Measurements from ENCODE around the gene FSD1L. TPM values are rescaled to one million over a fixed set of nuclear protein-coding genes. Genes with fewer than 3 reads are reported as not detected.

FSD1L gene
- total and polyA plus RNA-seq, 2 of the 13 experiments (the other 11 are each of a cell fraction or from before 2014, with no cell fraction given) = 4.1 to 5.1 TPM

DNA sequence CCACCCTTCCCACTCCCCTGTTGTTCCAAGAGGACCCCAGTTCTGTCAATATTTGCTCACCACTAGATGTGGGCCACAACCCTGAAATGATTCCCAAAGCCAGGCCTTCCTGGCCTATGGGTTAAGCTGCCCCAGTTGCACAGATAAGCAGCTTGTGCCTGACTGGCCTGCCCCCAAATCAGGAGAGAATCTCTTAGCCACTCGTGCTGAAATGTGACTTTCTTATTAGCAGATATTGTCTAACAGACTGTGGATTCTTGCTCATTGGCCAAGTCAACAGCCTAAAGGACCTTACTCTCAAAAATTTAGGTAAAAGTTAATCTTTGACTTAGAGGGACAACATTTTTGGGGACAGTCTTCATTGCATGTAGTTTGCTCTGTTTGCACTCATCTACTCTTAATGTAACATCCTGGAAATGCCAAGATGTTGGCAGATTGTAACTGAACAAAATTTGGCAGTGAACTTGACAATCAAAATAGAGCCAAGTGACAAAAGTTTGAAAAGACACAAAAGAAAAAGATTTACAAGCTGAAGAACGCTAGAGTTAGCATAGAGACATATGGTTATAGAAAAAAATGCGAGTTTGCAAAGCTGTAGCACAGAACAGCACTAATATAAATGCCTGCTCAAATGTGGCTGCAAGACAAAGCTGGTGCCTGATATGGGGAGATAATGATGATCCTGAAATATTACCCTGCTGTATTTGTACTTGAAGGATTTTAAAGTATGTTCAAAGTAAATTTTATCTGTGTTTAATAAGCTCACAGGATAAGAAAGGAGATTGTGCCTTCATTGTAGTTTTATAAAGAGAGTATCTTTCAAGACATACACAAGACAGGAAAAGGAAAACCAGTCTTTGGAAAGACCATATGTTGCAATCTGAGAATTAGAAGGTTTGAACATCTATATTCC, 29.0 kb upstream of the FSD1L start (continued):
- TF ChIP-seq RELA (CRISPR knock-in tag; IDR thresholded peaks at IDR 0.05) (no peak), POLR2AphosphoS2 (IDR thresholded peaks at IDR 0.05; ENCODE audit: low read depth, low read length) (no peak), NFKBIZ (CRISPR knock-in tag; IDR thresholded peaks at IDR 0.05) (no peak; the same call in 1 of the 2 replicates), HNRNPUL1 (IDR thresholded peaks at IDR 0.05; ENCODE audit: low read depth, low read length) (peak; percentile 81), ZNF670 (CRISPR knock-in tag; IDR thresholded peaks at IDR 0.05; ENCODE audit: borderline replicate concordance) (peak; percentile 86; the same call in 1 of the 2 replicates), NCOA2 (CRISPR knock-in tag; IDR thresholded peaks at IDR 0.05) (peak; percentile 90), ZNF451 (CRISPR knock-in tag; IDR thresholded peaks at IDR 0.05) (no peak), ZNF567 (CRISPR knock-in tag; IDR thresholded peaks at IDR 0.05; ENCODE audit: borderline replicate concordance) (no peak), REL (CRISPR knock-in tag; conservative IDR thresholded peaks at IDR 0.05) (no peak), ZNF432 (CRISPR knock-in tag; IDR thresholded peaks at IDR 0.05; ENCODE audit: borderline replicate concordance) (no peak), ZNF746 (CRISPR knock-in tag; IDR thresholded peaks at IDR 0.05) (no peak), ZNF652 (CRISPR knock-in tag; IDR thresholded peaks at IDR 0.05; ENCODE audit: borderline replicate concordance, low read depth) (no peak; the same call in 1 of the 2 replicates), GPN1 (CRISPR knock-in tag; IDR thresholded peaks at IDR 0.05; ENCODE audit: borderline replicate concordance) (no peak), KAT8 (CRISPR knock-in tag; IDR thresholded peaks at IDR 0.05) (no peak), NFIB (CRISPR knock-in tag; IDR thresholded peaks at IDR 0.05; ENCODE audit: borderline replicate concordance) (no peak)
- TF ChIP-seq, protein P1, sequence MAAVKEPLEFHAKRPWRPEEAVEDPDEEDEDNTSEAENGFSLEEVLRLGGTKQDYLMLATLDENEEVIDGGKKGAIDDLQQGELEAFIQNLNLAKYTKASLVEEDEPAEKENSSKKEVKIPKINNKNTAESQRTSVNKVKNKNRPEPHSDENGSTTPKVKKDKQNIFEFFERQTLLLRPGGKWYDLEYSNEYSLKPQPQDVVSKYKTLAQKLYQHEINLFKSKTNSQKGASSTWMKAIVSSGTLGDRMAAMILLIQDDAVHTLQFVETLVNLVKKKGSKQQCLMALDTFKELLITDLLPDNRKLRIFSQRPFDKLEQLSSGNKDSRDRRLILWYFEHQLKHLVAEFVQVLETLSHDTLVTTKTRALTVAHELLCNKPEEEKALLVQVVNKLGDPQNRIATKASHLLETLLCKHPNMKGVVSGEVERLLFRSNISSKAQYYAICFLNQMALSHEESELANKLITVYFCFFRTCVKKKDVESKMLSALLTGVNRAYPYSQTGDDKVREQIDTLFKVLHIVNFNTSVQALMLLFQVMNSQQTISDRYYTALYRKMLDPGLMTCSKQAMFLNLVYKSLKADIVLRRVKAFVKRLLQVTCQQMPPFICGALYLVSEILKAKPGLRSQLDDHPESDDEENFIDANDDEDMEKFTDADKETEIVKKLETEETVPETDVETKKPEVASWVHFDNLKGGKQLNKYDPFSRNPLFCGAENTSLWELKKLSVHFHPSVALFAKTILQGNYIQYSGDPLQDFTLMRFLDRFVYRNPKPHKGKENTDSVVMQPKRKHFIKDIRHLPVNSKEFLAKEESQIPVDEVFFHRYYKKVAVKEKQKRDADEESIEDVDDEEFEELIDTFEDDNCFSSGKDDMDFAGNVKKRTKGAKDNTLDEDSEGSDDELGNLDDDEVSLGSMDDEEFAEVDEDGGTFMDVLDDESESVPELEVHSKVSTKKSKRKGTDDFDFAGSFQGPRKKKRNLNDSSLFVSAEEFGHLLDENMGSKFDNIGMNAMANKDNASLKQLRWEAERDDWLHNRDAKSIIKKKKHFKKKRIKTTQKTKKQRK (IDR thresholded peaks at IDR 0.05; ENCODE audit: low read length) = no peak
- TF ChIP-seq, protein P2, sequence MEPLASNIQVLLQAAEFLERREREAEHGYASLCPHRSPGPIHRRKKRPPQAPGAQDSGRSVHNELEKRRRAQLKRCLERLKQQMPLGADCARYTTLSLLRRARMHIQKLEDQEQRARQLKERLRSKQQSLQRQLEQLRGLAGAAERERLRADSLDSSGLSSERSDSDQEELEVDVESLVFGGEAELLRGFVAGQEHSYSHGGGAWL (CRISPR knock-in tag; IDR thresholded peaks at IDR 0.05) = no peak
- TF ChIP-seq, protein P3, sequence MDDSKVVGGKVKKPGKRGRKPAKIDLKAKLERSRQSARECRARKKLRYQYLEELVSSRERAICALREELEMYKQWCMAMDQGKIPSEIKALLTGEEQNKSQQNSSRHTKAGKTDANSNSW (CRISPR knock-in tag; IDR thresholded peaks at IDR 0.05; ENCODE audit: borderline replicate concordance) = no peak
- TF ChIP-seq, protein P4, sequence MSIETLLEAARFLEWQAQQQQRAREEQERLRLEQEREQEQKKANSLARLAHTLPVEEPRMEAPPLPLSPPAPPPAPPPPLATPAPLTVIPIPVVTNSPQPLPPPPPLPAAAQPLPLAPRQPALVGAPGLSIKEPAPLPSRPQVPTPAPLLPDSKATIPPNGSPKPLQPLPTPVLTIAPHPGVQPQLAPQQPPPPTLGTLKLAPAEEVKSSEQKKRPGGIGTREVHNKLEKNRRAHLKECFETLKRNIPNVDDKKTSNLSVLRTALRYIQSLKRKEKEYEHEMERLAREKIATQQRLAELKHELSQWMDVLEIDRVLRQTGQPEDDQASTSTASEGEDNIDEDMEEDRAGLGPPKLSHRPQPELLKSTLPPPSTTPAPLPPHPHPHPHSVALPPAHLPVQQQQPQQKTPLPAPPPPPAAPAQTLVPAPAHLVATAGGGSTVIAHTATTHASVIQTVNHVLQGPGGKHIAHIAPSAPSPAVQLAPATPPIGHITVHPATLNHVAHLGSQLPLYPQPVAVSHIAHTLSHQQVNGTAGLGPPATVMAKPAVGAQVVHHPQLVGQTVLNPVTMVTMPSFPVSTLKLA (IDR thresholded peaks at IDR 0.05) = no peak
- TF ChIP-seq, protein P5, sequence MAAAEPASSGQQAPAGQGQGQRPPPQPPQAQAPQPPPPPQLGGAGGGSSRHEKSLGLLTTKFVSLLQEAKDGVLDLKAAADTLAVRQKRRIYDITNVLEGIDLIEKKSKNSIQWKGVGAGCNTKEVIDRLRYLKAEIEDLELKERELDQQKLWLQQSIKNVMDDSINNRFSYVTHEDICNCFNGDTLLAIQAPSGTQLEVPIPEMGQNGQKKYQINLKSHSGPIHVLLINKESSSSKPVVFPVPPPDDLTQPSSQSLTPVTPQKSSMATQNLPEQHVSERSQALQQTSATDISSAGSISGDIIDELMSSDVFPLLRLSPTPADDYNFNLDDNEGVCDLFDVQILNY (CRISPR knock-in tag; conservative IDR thresholded peaks at IDR 0.05) = no peak
- TF ChIP-seq, protein P6, sequence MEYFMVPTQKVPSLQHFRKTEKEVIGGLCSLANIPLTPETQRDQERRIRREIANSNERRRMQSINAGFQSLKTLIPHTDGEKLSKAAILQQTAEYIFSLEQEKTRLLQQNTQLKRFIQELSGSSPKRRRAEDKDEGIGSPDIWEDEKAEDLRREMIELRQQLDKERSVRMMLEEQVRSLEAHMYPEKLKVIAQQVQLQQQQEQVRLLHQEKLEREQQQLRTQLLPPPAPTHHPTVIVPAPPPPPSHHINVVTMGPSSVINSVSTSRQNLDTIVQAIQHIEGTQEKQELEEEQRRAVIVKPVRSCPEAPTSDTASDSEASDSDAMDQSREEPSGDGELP (IDR thresholded peaks at IDR 0.05; ENCODE audit: borderline replicate concordance, low read depth) = peak; percentile 49; the same call in 1 of the 2 replicates

All from HepG2 (cell line).